ENCODE measurements around the gene FAM210A. TPM values are rescaled to one million over a fixed set of nuclear protein-coding genes. Genes with fewer than 3 reads are reported as not detected.

FAM210A gene
- total RNA-seq, 2 experiments from 2014 or later: 23.1 to 30.6 TPM

- Histone ChIP-seq H3K36me3 (ENCODE audit: insufficient read depth, low read length) (peaks cover 51% of the 10 kb centered on the region), H3K4me1 (ENCODE audit: insufficient read depth, low read length, poor library complexity, severe bottlenecking) (peaks cover 8% of the 10 kb centered on the region), H2AFZ (ENCODE audit: low read length) (no peak overlapping the region), H3K9me2 (ENCODE audit: insufficient read depth, low read length) (no peaks in the 10 kb centered on the region), H3K9me3 (ENCODE audit: low read length) (0 out of 2 replicates have a peak, but pooled peaks cover 8% of the 10 kb centered on the region), H3K79me2 (ENCODE audit: insufficient read depth, low read depth, low read length) (peaks cover 65% of the 10 kb centered on the region), H3K27ac (ENCODE audit: low read depth, low read length, poor library complexity, severe bottlenecking) (no peak overlapping the region), H3K4me2 (ENCODE audit: low read length) (no peak overlapping the region), H3K4me3 (ENCODE audit: low read depth, low read length, poor library complexity, severe bottlenecking) (no peak overlapping the region), H4K20me1 (ENCODE audit: insufficient read depth, low read length) (0 out of 2 replicates have a peak, but pooled peaks cover 5% of the 10 kb centered on the region)
- POLR2A ChIA-PET: no interaction called here
- CTCF ChIA-PET (ENCODE audit: unreplicated experiment): no interaction called here
- BruUV-seq (replicated peaks): no TSS peak
- intact Hi-C loops (cut with micrococcal nuclease; ENCODE audit: unreplicated experiment): no loop called here
- TF ChIP-seq EZH2phosphoT487 (IDR thresholded peaks at IDR 0.05; ENCODE audit: borderline replicate concordance, low read depth, low read length): no peak
- no peak for TF ChIP-seq CTCF (conservative IDR thresholded peaks at IDR 0.05; ENCODE audit: low read length)
- no peak for DNase-seq (ENCODE audit: low spot score)
Observed at GRCh38 chr18:13730481-13730880, 4.1 kb upstream of the FAM210A start.

- intact Hi-C loops (cut with micrococcal nuclease; ENCODE audit: unreplicated experiment): loop anchor here (5.0 kb wide), 1 partner anchor 170 kb away; no protein-coding TSS in a partner anchor
- ChIA-PET CTCF (ENCODE audit: unreplicated experiment) (interaction anchor here (0.5 to 0.6 kb wide), 2 partner anchors 90 to 94 kb away, joined by 3 to 4 read pairs; no protein-coding TSS in a partner anchor), POLR2A (interaction anchor here (0.9 to 1.7 kb wide), 3 partner anchors 12 to 114 kb away, joined by 3 to 8 read pairs (median 5); no protein-coding TSS in a partner anchor)
- Histone ChIP-seq H3K9me3 (ENCODE audit: low read length) (no peaks in the 10 kb centered on the region), H3K4me3 (ENCODE audit: low read depth, low read length, poor library complexity, severe bottlenecking) (peak overlapping the region; percentile 82), H3K79me2 (ENCODE audit: insufficient read depth, low read depth, low read length) (peaks cover 93% of the 10 kb centered on the region), H3K4me2 (ENCODE audit: low read length) (peak overlapping the region; percentile 77), H3K9me2 (ENCODE audit: insufficient read depth, low read length) (no peaks in the 10 kb centered on the region), H3K36me3 (ENCODE audit: insufficient read depth, low read length) (peaks cover 22% of the 10 kb centered on the region), H3K27ac (ENCODE audit: low read depth, low read length, poor library complexity, severe bottlenecking) (peak overlapping the region; percentile 30), H4K20me1 (ENCODE audit: insufficient read depth, low read length) (peaks cover 18% of the 10 kb centered on the region), H2AFZ (ENCODE audit: low read length) (peak overlapping the region; percentile 77), H3K4me1 (ENCODE audit: insufficient read depth, low read length, poor library complexity, severe bottlenecking) (peaks cover 23% of the 10 kb centered on the region)
- peak; percentile 26 for DNase-seq (ENCODE audit: low spot score)
- no peak for TF ChIP-seq CTCF (conservative IDR thresholded peaks at IDR 0.05; ENCODE audit: low read length)
- TF ChIP-seq EZH2phosphoT487 (IDR thresholded peaks at IDR 0.05; ENCODE audit: borderline replicate concordance, low read depth, low read length): no peak
- no TSS peak for BruUV-seq (replicated peaks)
Observed at GRCh38 chr18:13726972-13727331, 594 bp upstream of the FAM210A start.

GRCh38 chr18:13725566-13726231 is 659 bp downstream of the FAM210A start:
- Histone ChIP-seq H3K36me3 (ENCODE audit: insufficient read depth, low read length) (peaks cover 22% of the 10 kb centered on the region), H3K9me2 (ENCODE audit: insufficient read depth, low read length) (no peaks in the 10 kb centered on the region), H3K4me2 (ENCODE audit: low read length) (peak overlapping the region; percentile 91), H3K4me1 (ENCODE audit: insufficient read depth, low read length, poor library complexity, severe bottlenecking) (peaks cover 23% of the 10 kb centered on the region), H3K4me3 (ENCODE audit: low read depth, low read length, poor library complexity, severe bottlenecking) (peak overlapping the region; percentile 82), H3K79me2 (ENCODE audit: insufficient read depth, low read depth, low read length) (peaks cover 95% of the 10 kb centered on the region), H3K27ac (ENCODE audit: low read depth, low read length, poor library complexity, severe bottlenecking) (peak overlapping the region; percentile 9), H2AFZ (ENCODE audit: low read length) (peak overlapping the region; percentile 45; the same call in 1 of the 2 replicates), H3K9me3 (ENCODE audit: low read length) (no peaks in the 10 kb centered on the region), H4K20me1 (ENCODE audit: insufficient read depth, low read length) (peaks cover 18% of the 10 kb centered on the region)
- TSS peak; percentile 65 for BruUV-seq (replicated peaks)
- ChIA-PET CTCF (ENCODE audit: unreplicated experiment) (interaction anchor here (0.6 kb wide), 2 partner anchors 12 to 305 kb away, joined by 4 read pairs; no protein-coding TSS in a partner anchor), POLR2A (interaction anchor here (0.5 to 1.7 kb wide), 4 partner anchors 8 to 113 kb away, joined by 3 to 8 read pairs (median 4); no protein-coding TSS in a partner anchor)
- DNase-seq (ENCODE audit: low spot score): no peak
- intact Hi-C loops (cut with micrococcal nuclease; ENCODE audit: unreplicated experiment): loop anchor here (5.0 kb wide), 1 partner anchor 168 kb away; no protein-coding TSS in a partner anchor
- no peak for TF ChIP-seq EZH2phosphoT487 (IDR thresholded peaks at IDR 0.05; ENCODE audit: borderline replicate concordance, low read depth, low read length)
